PC-3 (cell line): ENCODE data around the gene KIDINS220.

ENCODE experiments used
- CTCF ChIP-seq: fragments of 300-600 bp; sonication (generic); conservative IDR thresholded peaks from 2 replicates; pipeline ENCODE4 v1.5.1; 2017; ENCODE audit warnings: antibody characterized with exemption, low read depth, mild to moderate bottlenecking, low read length
- EZH2 ChIP-seq: fragments of 300-600 bp; sonication (generic); IDR thresholded peaks from one replicate; pipeline ENCODE4 v1.6.1; 2017; ENCODE audit warnings: antibody characterized with exemption, mild to moderate bottlenecking, low read length; ENCODE audit not compliant: unreplicated experiment

- TF ChIP-seq CTCF, result no peak
- no peak for TF ChIP-seq EZH2
Measured at GRCh38 chr2:8714283-8714682, 123.1 kb downstream of the KIDINS220 start.
